IMR-90 (cell line): ENCODE results near the gene HIVEP3.

Source experiments
- CTCF ChIP-seq: conservative IDR thresholded peaks from 2 replicates; pipeline ENCODE4 v1.5.1; 2012; ENCODE audit warnings: mild to moderate bottlenecking, low read depth, low read length, improper control_type of control experiment
- RFX5 ChIP-seq: IDR thresholded peaks from 2 replicates; pipeline ENCODE4 v1.8.0; 2012; ENCODE audit warnings: low read depth, mild to moderate bottlenecking, low read length, moderate library complexity

- TF ChIP-seq CTCF (no peak), RFX5 (no peak)
Measured at GRCh38 chr1:41627491-41628280, 291.0 kb downstream of the HIVEP3 start.
